Mesothelial cell of epicardium (in vitro differentiated cells): ENCODE data around the gene ADAMTS16. TPM values are rescaled to one million over a fixed set of nuclear protein-coding genes. Genes with fewer than 3 reads are reported as not detected.
A peak's percentile ranks its signal among the peaks of the same experiment; 100 is the strongest.

Experiments
- DNase-seq, 2 experiments: peaks; one replicate each; pipeline ENCODE4 v3.0.0; 2021; ENCODE audit warnings: low spot score in 2 of 2; ENCODE audit not compliant: unreplicated experiment in 2 of 2
- H3K27ac Mint-ChIP-seq: 2 replicates; pipeline ENCODE4 v1.8.0; 2021; ENCODE audit warnings: mixed read lengths
- H3K27me3 Mint-ChIP-seq: 2 replicates; pipeline ENCODE4 v1.8.0; 2021; ENCODE audit warnings: low read depth, mixed read lengths
- H3K36me3 Mint-ChIP-seq: 2 replicates; pipeline ENCODE4 v1.8.0; 2021; ENCODE audit warnings: mixed read lengths
- H3K4me1 Mint-ChIP-seq: 2 replicates; pipeline ENCODE4 v1.8.0; 2021; ENCODE audit warnings: mixed read lengths
- H3K4me3 Mint-ChIP-seq: 2 replicates; pipeline ENCODE4 v1.8.0; 2021; ENCODE audit warnings: mild to moderate bottlenecking, moderate library complexity, mixed read lengths
- H3K9me3 Mint-ChIP-seq: 2 replicates; pipeline ENCODE4 v1.8.0; 2021; ENCODE audit warnings: mixed read lengths
- total RNA-seq: library from RNA; stranded (reverse); gene quantifications from 3 replicates; pipeline ENCODE4 v1.2.1, GENCODE V29; 2021
- TF ChIP-seq, protein P1 (sequence below): fragments of 200-600 bp; sonication (generic); IDR thresholded peaks from one replicate; pipeline ENCODE4 v1.5.0; 2021; ENCODE audit warnings: antibody characterized with exemption; ENCODE audit not compliant: unreplicated experiment

ADAMTS16 gene
- total RNA-seq, 1 donor from 2014 or later = 24.3 TPM

- H3K27ac Mint-ChIP-seq = no peak overlapping the region
These were observed 211.3 kb downstream of the ADAMTS16 start for GRCh38 chr5:5351288-5351979.

GRCh38 chr5:5352675-5353074, 212.5 kb downstream of the ADAMTS16 start:
- TF ChIP-seq, protein P1, sequence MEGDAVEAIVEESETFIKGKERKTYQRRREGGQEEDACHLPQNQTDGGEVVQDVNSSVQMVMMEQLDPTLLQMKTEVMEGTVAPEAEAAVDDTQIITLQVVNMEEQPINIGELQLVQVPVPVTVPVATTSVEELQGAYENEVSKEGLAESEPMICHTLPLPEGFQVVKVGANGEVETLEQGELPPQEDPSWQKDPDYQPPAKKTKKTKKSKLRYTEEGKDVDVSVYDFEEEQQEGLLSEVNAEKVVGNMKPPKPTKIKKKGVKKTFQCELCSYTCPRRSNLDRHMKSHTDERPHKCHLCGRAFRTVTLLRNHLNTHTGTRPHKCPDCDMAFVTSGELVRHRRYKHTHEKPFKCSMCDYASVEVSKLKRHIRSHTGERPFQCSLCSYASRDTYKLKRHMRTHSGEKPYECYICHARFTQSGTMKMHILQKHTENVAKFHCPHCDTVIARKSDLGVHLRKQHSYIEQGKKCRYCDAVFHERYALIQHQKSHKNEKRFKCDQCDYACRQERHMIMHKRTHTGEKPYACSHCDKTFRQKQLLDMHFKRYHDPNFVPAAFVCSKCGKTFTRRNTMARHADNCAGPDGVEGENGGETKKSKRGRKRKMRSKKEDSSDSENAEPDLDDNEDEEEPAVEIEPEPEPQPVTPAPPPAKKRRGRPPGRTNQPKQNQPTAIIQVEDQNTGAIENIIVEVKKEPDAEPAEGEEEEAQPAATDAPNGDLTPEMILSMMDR = no peak
- Mint-ChIP-seq H3K36me3 (no peaks in the 10 kb centered on the region), H3K4me1 (peaks cover 31% of the 10 kb centered on the region), H3K27ac (no peak overlapping the region), H3K27me3 (no peaks in the 10 kb centered on the region), H3K4me3 (no peak overlapping the region), H3K9me3 (no peaks in the 10 kb centered on the region)
- DNase-seq = no peak

More at GRCh38 chr5:5351288-5351979, 211.3 kb downstream of the ADAMTS16 start:
- no peak for DNase-seq
- H3K9me3 Mint-ChIP-seq = no peaks in the 10 kb centered on the region
- TF ChIP-seq, protein P1 = no peak
- no peaks in the 10 kb centered on the region for H3K36me3 Mint-ChIP-seq
- no peak overlapping the region for H3K4me3 Mint-ChIP-seq
- H3K27me3 Mint-ChIP-seq = no peaks in the 10 kb centered on the region
- H3K4me1 Mint-ChIP-seq = peaks cover 34% of the 10 kb centered on the region

GRCh38 chr5:5353681-5354080, 213.6 kb downstream of the ADAMTS16 start:
- DNase-seq = no peak
- H3K36me3 Mint-ChIP-seq = no peaks in the 10 kb centered on the region
- no peaks in the 10 kb centered on the region for H3K27me3 Mint-ChIP-seq
- TF ChIP-seq, protein P1 = no peak
- peak overlapping the region; percentile 73 for H3K27ac Mint-ChIP-seq
- H3K9me3 Mint-ChIP-seq = no peaks in the 10 kb centered on the region
- no peak overlapping the region for H3K4me3 Mint-ChIP-seq
- peaks cover 40% of the 10 kb centered on the region for H3K4me1 Mint-ChIP-seq

DNA sequence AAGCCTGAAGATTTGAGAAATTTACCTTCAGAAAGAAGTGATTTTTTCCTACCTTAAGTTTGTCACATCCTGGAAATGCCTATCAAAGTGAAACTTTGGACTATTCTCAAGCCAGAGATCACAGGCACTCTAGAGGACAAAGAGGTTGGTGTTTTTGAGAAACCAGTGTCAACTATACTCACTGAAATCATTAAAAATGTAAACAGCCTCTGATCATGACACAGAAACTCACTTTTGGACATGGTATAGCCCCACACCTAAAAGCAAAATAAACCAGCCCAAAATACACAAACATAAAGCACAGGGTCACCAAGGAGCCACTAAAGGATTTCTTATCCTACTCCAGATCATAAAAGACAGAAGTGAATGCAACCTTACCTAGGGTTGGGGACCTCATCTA, 216.6 kb downstream of the ADAMTS16 start:
- no peaks in the 10 kb centered on the region for H3K36me3 Mint-ChIP-seq
- H3K4me1 Mint-ChIP-seq = peaks cover 38% of the 10 kb centered on the region
- H3K27me3 Mint-ChIP-seq = no peaks in the 10 kb centered on the region
- no peak overlapping the region for H3K27ac Mint-ChIP-seq
- TF ChIP-seq, protein P1 = no peak
- no peaks in the 10 kb centered on the region for H3K9me3 Mint-ChIP-seq
- DNase-seq = no peak
- no peak overlapping the region for H3K4me3 Mint-ChIP-seq

DNA sequence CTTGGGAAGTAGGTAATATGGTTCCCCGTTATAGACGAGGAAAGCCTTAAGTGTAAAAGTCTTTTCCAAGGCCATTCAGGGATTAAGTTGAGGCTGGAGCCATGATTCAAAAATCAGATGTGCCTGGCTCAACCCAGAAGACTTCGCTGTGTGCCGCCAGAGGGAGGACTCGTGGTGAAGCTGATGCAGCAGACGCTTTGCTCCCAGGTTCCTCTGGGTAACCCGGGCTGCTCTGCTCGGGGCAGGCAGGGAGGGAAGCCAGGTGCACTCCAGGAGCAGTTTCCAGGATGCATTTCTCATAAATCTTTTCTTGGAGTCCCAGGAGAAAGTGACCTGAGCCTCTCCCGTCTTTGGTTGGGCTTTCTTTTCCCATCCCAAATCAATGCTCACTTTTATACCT, 219.5 kb downstream of the ADAMTS16 start:
- H3K27me3 Mint-ChIP-seq = no peaks in the 10 kb centered on the region
- H3K27ac Mint-ChIP-seq = no peak overlapping the region
- DNase-seq = no peak
- H3K9me3 Mint-ChIP-seq = no peaks in the 10 kb centered on the region
- H3K36me3 Mint-ChIP-seq = no peaks in the 10 kb centered on the region
- H3K4me1 Mint-ChIP-seq = peaks cover 43% of the 10 kb centered on the region
- no peak overlapping the region for H3K4me3 Mint-ChIP-seq
- TF ChIP-seq, protein P1 = no peak
